A549 (cell line): ENCODE results near the gene SKA2. TPM values are rescaled to one million over a fixed set of nuclear protein-coding genes. Genes with fewer than 3 reads are reported as not detected.

ENCODE experiments used
- ATAC-seq, 2 experiments: fragments of 200-7000 bp in 1 of 2; fragments of >200 bp in 1 of 2; cut with Nextera tagmentation in 1 of 2; cut with Tn5 transposase in 1 of 2; 3 replicates each; pipeline versions ENCODE4 v1.8.0 to v1.9.1; 2018 to 2020; ENCODE audit warnings: mild to moderate bottlenecking in 1 of 2, moderate library complexity in 1 of 2
- CTCF ChIA-PET: fragments of 300-600 bp; sonication (Branson Sonifier 250); formaldehyde crosslinking; extraction: SDS; loops from one replicate; lab custom pipeline; 2021; ENCODE audit warnings: antibody characterized with exemption, inconsistent platforms; lab: Yijun Ruan, JAX
- POLR2A ChIA-PET: fragments of 350-600 bp; formaldehyde crosslinking; extraction: SDS; loops from one replicate; lab custom pipeline; 2021; ENCODE audit warnings: antibody characterized with exemption, inconsistent platforms; lab: Yijun Ruan, JAX
- DNase-seq, 2 experiments: peaks; one replicate each; pipeline versions ENCODE4 v3.0.0 to v3.0.0-alpha.2; 2011 to 2016; ENCODE audit warnings: low read depth in 1 of 2, low spot score in 1 of 2
- FAIRE-seq: peaks from 2 replicates; lab custom pipeline; 2011; peaks lifted over from hg19 to GRCh38; lab: Jason Lieb, UNC
- H3K27ac ChIP-seq, 2 experiments: fragments of >200 bp; sonication (Bioruptor Twin); formaldehyde crosslinking; 3 replicates each; pipeline ENCODE4 v1.5.1; 2016 to 2017
- H3K4me1 ChIP-seq: fragments of >200 bp; sonication (Bioruptor Twin); formaldehyde crosslinking; 3 replicates; pipeline ENCODE4 v1.6.1; 2016
- H3K4me2 ChIP-seq: fragments of >200 bp; sonication (Bioruptor Twin); formaldehyde crosslinking; 3 replicates; pipeline ENCODE4 v1.6.1; 2016
- H3K4me3 ChIP-seq: fragments of >200 bp; sonication (Bioruptor Twin); formaldehyde crosslinking; 3 replicates; pipeline ENCODE4 v1.5.1; 2016
- H3K9me3 ChIP-seq: fragments of >200 bp; sonication (Bioruptor Twin); formaldehyde crosslinking; 3 replicates; pipeline ENCODE4 v1.6.1; 2016
- CBX2 ChIP-seq: fragments of 200-600 bp; sonication (generic); IDR thresholded peaks from 2 replicates; pipeline ENCODE4 v1.6.1; 2016; ENCODE audit warnings: low read depth, mild to moderate bottlenecking, borderline replicate concordance
- CBX8 ChIP-seq: fragments of 200-600 bp; sonication (generic); IDR thresholded peaks from 2 replicates; pipeline ENCODE4 v1.6.1; 2016
- CHD2 ChIP-seq: fragments of 150-350 bp; IDR thresholded peaks from 2 replicates; pipeline ENCODE4 v1.6.1; 2014; ENCODE audit warnings: low read length; ENCODE audit not compliant: partially characterized antibody
- CTCF ChIP-seq: fragments of >200 bp; sonication (Bioruptor Twin); formaldehyde crosslinking; IDR thresholded peaks from 3 replicates; pipeline ENCODE4 v1.5.1; 2016
- E2F6 ChIP-seq: IDR thresholded peaks from 2 replicates; pipeline ENCODE4 v1.6.1; 2012; ENCODE audit warnings: low read depth, borderline replicate concordance
- EHF ChIP-seq: fragments of 250-450 bp; sonication (Bioruptor Pico); IDR thresholded peaks from 2 replicates; pipeline ENCODE4 v1.5.0; 2020; ENCODE audit warnings: mild to moderate bottlenecking
- EHMT2 ChIP-seq: fragments of 200-600 bp; sonication (generic); IDR thresholded peaks from 2 replicates; pipeline ENCODE4 v1.6.1; 2016; ENCODE audit warnings: antibody characterized with exemption, low read depth, mild to moderate bottlenecking, moderate library complexity
- ELK1 ChIP-seq: fragments of 150-350 bp; IDR thresholded peaks from 2 replicates; pipeline ENCODE4 v1.6.1; 2014; ENCODE audit warnings: low read depth, mild to moderate bottlenecking, low read length
- EP300 ChIP-seq, 2 experiments: fragments of >200 bp; sonication (Bioruptor Twin); formaldehyde crosslinking; IDR thresholded peaks; 2 replicates in 1 of 2; 3 replicates in 1 of 2; pipeline ENCODE4 v1.6.1; 2016 to 2017
- ESRRA ChIP-seq: fragments of 150-350 bp; IDR thresholded peaks from 2 replicates; pipeline ENCODE4 v1.6.1; 2014; ENCODE audit warnings: mild to moderate bottlenecking, low read length, borderline replicate concordance
- FOSL2 ChIP-seq, 2 experiments: fragments of 450-650 bp in 1 of 2; fragments of >200 bp in 1 of 2; sonication (Bioruptor Twin) in 1 of 2; formaldehyde crosslinking; IDR thresholded peaks; 2 replicates each; pipeline versions ENCODE4 v1.5.0 to v1.6.1; 2016 to 2020; ENCODE audit warnings: mild to moderate bottlenecking in 1 of 2, moderate library complexity in 1 of 2
- HES2 ChIP-seq: fragments of >200 bp; sonication (Bioruptor Twin); formaldehyde crosslinking; IDR thresholded peaks from 2 replicates; pipeline ENCODE4 v1.6.1; 2016
- HOXA7 ChIP-seq: fragments of 250-450 bp; sonication (Bioruptor Pico); IDR thresholded peaks from 2 replicates; pipeline ENCODE4 v1.5.0; 2020; ENCODE audit warnings: mild to moderate bottlenecking, moderate library complexity
- HOXB5 ChIP-seq: fragments of 250-450 bp; sonication (Bioruptor Pico); IDR thresholded peaks from 2 replicates; pipeline ENCODE4 v1.5.0; 2020; ENCODE audit warnings: mild to moderate bottlenecking, moderate library complexity
- KDM5A ChIP-seq: fragments of 200-600 bp; sonication (generic); IDR thresholded peaks from 2 replicates; pipeline ENCODE4 v1.6.1; 2016; ENCODE audit warnings: antibody characterized with exemption, mild to moderate bottlenecking
- MAFK ChIP-seq: fragments of 450-650 bp; IDR thresholded peaks from 2 replicates; pipeline ENCODE4 v1.6.1; 2014; ENCODE audit not compliant: partially characterized antibody
- NFE2L2 ChIP-seq: fragments of 150-350 bp; conservative IDR thresholded peaks from 2 replicates; pipeline ENCODE4 v1.6.1; 2014; ENCODE audit warnings: low read length
- NPAS2 ChIP-seq: fragments of 250-450 bp; sonication (Bioruptor Pico); IDR thresholded peaks from 2 replicates; pipeline ENCODE4 v1.8.0; 2022; ENCODE audit warnings: mild to moderate bottlenecking, moderate library complexity, borderline replicate concordance
- NR3C1 ChIP-seq: fragments of >200 bp; sonication (Bioruptor Twin); formaldehyde crosslinking; IDR thresholded peaks from 3 replicates; pipeline ENCODE4 v1.6.1; 2017
- POLR2A ChIP-seq: IDR thresholded peaks from 2 replicates; pipeline ENCODE4 v1.6.1; 2012; ENCODE audit warnings: mild to moderate bottlenecking, low read length
- POLR2AphosphoS2 ChIP-seq: conservative IDR thresholded peaks from 2 replicates; pipeline ENCODE4 v1.6.1; 2012; ENCODE audit warnings: low read length, improper control_type of control experiment, inconsistent platforms
- RAD21 ChIP-seq, 2 experiments: fragments of >200 bp in 1 of 2; sonication (Bioruptor Twin) in 1 of 2; formaldehyde crosslinking in 1 of 2; IDR thresholded peaks in 1 of 2; conservative IDR thresholded peaks in 1 of 2; 2 replicates in 1 of 2; 3 replicates in 1 of 2; pipeline ENCODE4 v1.6.1; 2012 to 2018; ENCODE audit warnings: inconsistent platforms in 1 of 2
- RCOR1 ChIP-seq: fragments of 150-350 bp; IDR thresholded peaks from 2 replicates; pipeline ENCODE4 v1.6.1; 2014; ENCODE audit warnings: antibody characterized with exemption, low read length, low read depth
- SREBF2 ChIP-seq: fragments of 450-650 bp; IDR thresholded peaks from 2 replicates; pipeline ENCODE4 v1.6.1; 2014; ENCODE audit warnings: mild to moderate bottlenecking, moderate library complexity
- TFCP2L1 ChIP-seq: fragments of 250-450 bp; sonication (Bioruptor Pico); IDR thresholded peaks from 2 replicates; pipeline ENCODE4 v1.5.0; 2021; ENCODE audit warnings: mild to moderate bottlenecking
- ZNF302 ChIP-seq: fragments of 250-450 bp; sonication (Bioruptor Pico); IDR thresholded peaks from 2 replicates; pipeline ENCODE4 v1.9.0; 2021; ENCODE audit warnings: inconsistent platforms, mild to moderate bottlenecking, moderate library complexity
- WGBS: methylation state at CpG from one replicate; pipeline ENCODE4 v1.1.6; 2017; ENCODE audit errors: missing lambda C conversion rate; 5-methylcytosine and 5-hydroxymethylcytosine counted together
- polyA plus RNA-seq, 4 experiments: library from polyadenylated mRNA; depleted of rRNA in 3 of 4; stranded (reverse); fragments of >200 nt; fragmentation: RNase III in 1 of 4; extraction: RNeasy Plus Mini Kit Qiagen cat#74134 plus additional on column Dnase treatment in 1 of 4; gene quantifications; 2 replicates in 3 of 4; 3 replicates in 1 of 4; pipeline ENCODE4 v1.2.3, GENCODE V29; 2011 to 2017

Gene SKA2
- polyA plus RNA-seq, 2 of the 4 experiments (the other 2 are of a cell fraction) = 59.6 to 147 TPM

GRCh38 chr17:59174671-59175070 is 19.7 kb upstream of the SKA2 start:
- ChIA-PET POLR2A (no interaction called here), CTCF (interaction anchor here (0.9 to 2.0 kb wide), 2 partner anchors 8 to 11 kb away, joined by 3 to 5 read pairs; no protein-coding TSS in a partner anchor)
- WGBS = 90% methylated on average over 10 of the region's 11 CpGs
- no peaks in the 10 kb centered on the region for H3K9me3 ChIP-seq
- no peak for TF ChIP-seq FOSL2 (IDR thresholded peaks at IDR 0.05)
- no peak for TF ChIP-seq FOSL2 (CRISPR knock-in tag; IDR thresholded peaks at IDR 0.05)
- TF ChIP-seq CBX8 = no peak
- no peak overlapping the region for H3K4me3 ChIP-seq
- H3K27ac ChIP-seq = no peak overlapping the region
- ATAC-seq (no peak), DNase-seq (no peak), FAIRE-seq (no peak)
- H3K4me2 ChIP-seq = no peak overlapping the region
- no peaks in the 10 kb centered on the region for H3K4me1 ChIP-seq

- ChIA-PET CTCF (interaction anchor here (1.3 kb wide), 1 partner anchor 11 kb away, joined by 5 read pairs; no protein-coding TSS in a partner anchor), POLR2A (no interaction called here)
- Histone ChIP-seq H3K9me3 (no peaks in the 10 kb centered on the region), H3K4me2 (no peak overlapping the region), H3K4me1 (peaks cover 3% of the 10 kb centered on the region; the same call in 1 of the 3 replicates), H3K4me3 (no peak overlapping the region), H3K27ac (no peak overlapping the region)
- no peak for DNase-seq
- FAIRE-seq = no peak
- WGBS = 94% methylated on average over 29 of the region's 33 CpGs
- TF ChIP-seq RAD21 (conservative IDR thresholded peaks at IDR 0.05 in 1 of 2, IDR thresholded peaks at IDR 0.05 in 1 of 2) (no peak), NR3C1 (no peak), POLR2AphosphoS2 (no peak), ELK1 (no peak), HES2 (no peak), EHMT2 (no peak), EP300 (IDR thresholded peaks at IDR 0.05) (no peak), CHD2 (no peak), POLR2A (no peak), HOXB5 (CRISPR knock-in tag) (no peak), MAFK (no peak)
- TF ChIP-seq, all 56 proteins: peak for 0
- ATAC-seq = no peak
These were observed 17.5 kb upstream of the SKA2 start for GRCh38 chr17:59172436-59173004.

GRCh38 chr17:59167571-59168001 is 12.6 kb upstream of the SKA2 start:
- no peak for TF ChIP-seq HOXB5 (CRISPR knock-in tag)
- TF ChIP-seq HOXA7 (CRISPR knock-in tag) = no peak
- no peak for TF ChIP-seq NPAS2 (CRISPR knock-in tag)
- TF ChIP-seq SREBF2 = no peak
- no peak for TF ChIP-seq ESRRA
- ChIA-PET CTCF (interaction anchor here (1.3 to 3.1 kb wide), 3 partner anchors 8 to 44 kb away, joined by 5 to 25 read pairs (median 8); no protein-coding TSS in a partner anchor), POLR2A (no interaction called here)
- no peak for ATAC-seq
- DNase-seq = no peak
- Histone ChIP-seq H3K4me1 (peaks cover 9% of the 10 kb centered on the region; the same call in 2 of the 3 replicates), H3K9me3 (no peaks in the 10 kb centered on the region), H3K4me2 (no peak overlapping the region), H3K27ac (peak overlapping the region in 1 of 2 experiments; percentile 35; a peak in 2 of 6 replicates), H3K4me3 (no peak overlapping the region)
- no peak for FAIRE-seq
- WGBS = 65% methylated on average over 2 of the region's 2 CpGs

- peak; percentile 39 for FAIRE-seq
- 51% methylated on average over 2 of the region's 2 CpGs for WGBS
- ATAC-seq = peak; percentile 93 to 94
- POLR2A ChIA-PET = interaction anchor here (0.6 kb wide), 1 partner anchor 100 kb away, joined by 3 read pairs; no protein-coding TSS in a partner anchor
- peak; percentile 62 to 68 for DNase-seq
- H3K4me1 ChIP-seq = peaks cover 9% of the 10 kb centered on the region; the same call in 2 of the 3 replicates
- H3K9me3 ChIP-seq = no peaks in the 10 kb centered on the region
- H3K27ac ChIP-seq = peak overlapping the region; percentile 45 to 65
- CTCF ChIA-PET = interaction anchor here (0.6 to 3.1 kb wide), 12 partner anchors 8 to 145 kb away, joined by 3 to 25 read pairs (median 4); partner anchors contain the start of genes PRR11 and SKA2
- peak overlapping the region; percentile 63 for H3K4me2 ChIP-seq
- no peak overlapping the region for H3K4me3 ChIP-seq
- TF ChIP-seq EHF (CRISPR knock-in tag) (no peak), MAFK (no peak), NFE2L2 (no peak), E2F6 (no peak), RCOR1 (no peak), CBX2 (no peak), KDM5A (no peak), CTCF (peak; percentile 62), TFCP2L1 (CRISPR knock-in tag) (no peak), ZNF302 (CRISPR knock-in tag) (no peak)
These were observed 11.0 kb upstream of the SKA2 start for GRCh38 chr17:59165933-59166342.
